Measurements from ENCODE around the gene CLDN15. TPM values are rescaled to one million over a fixed set of nuclear protein-coding genes. Genes with fewer than 3 reads are reported as not detected.
"Not testable (repeated sequence)": the region's sequence is repeated elsewhere in the genome, so short reads cannot be mapped to it uniquely, and the experiment has no call there.

Gene CLDN15, protein sequence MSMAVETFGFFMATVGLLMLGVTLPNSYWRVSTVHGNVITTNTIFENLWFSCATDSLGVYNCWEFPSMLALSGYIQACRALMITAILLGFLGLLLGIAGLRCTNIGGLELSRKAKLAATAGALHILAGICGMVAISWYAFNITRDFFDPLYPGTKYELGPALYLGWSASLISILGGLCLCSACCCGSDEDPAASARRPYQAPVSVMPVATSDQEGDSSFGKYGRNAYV
- total RNA-seq, result 10 to 100 TPM; 12.6 to 15.2 TPM
- polyA plus RNA-seq (2013, experiment 1 of 2), result 16.4 TPM
- polyA plus RNA-seq (2013, experiment 2 of 2), result 20.4 TPM
- total RNA-seq, result 7.5 to 54.2 (median 20.7) reads per million in 172 experiments

- Mint-ChIP-seq H3K27ac (no peak within 1 kb of the TSS), H3K4me3 (no peak within 1 kb of the TSS), H3K4me1 (ENCODE audit: low read depth) (peaks cover 8% of the 10 kb centered on the region), H3K9me3 (no peaks in the 10 kb centered on the region), H3K27me3 (no peaks in the 10 kb centered on the region), H3K36me3 (ENCODE audit: low read depth) (peaks cover 19% of the 10 kb centered on the region)
- POLR2A ChIA-PET, result interaction anchor here (1.2 kb wide), 1 partner anchor 19 kb away, joined by 4 read pairs; the partner anchor contains the start of genes PLOD3 and ZNHIT1
- Histone ChIP-seq H3K4me3 (ENCODE audit: low read length) (no peak within 1 kb of the TSS), H3K27ac (ENCODE audit: low read depth in 1 of 2, low read length in 2 of 2) (no peak within 1 kb of the TSS), H3K27me3 (ENCODE audit: control insufficient read depth in 1 of 2, insufficient read depth in 2 of 2, low read length in 2 of 2) (no peaks in the 10 kb centered on the region), H3K36me3 (ENCODE audit: insufficient read depth, low read length) (peaks cover 48% of the 10 kb centered on the region), H3K4me1 (ENCODE audit: insufficient read depth, low read length) (peaks cover 3% of the 10 kb centered on the region), H3K9me3 (ENCODE audit: control insufficient read depth in 1 of 2, insufficient read depth in 1 of 2, low read length in 2 of 2) (no peaks in the 10 kb centered on the region)
- no peak for ATAC-seq (ENCODE audit: poor library complexity)
- CTCF ChIA-PET, result no interaction called here
- intact Hi-C loops (cut with DNase I, micrococcal nuclease), result no loop called here
- DNase-seq, result no peak
- TF ChIP-seq, protein P1, sequence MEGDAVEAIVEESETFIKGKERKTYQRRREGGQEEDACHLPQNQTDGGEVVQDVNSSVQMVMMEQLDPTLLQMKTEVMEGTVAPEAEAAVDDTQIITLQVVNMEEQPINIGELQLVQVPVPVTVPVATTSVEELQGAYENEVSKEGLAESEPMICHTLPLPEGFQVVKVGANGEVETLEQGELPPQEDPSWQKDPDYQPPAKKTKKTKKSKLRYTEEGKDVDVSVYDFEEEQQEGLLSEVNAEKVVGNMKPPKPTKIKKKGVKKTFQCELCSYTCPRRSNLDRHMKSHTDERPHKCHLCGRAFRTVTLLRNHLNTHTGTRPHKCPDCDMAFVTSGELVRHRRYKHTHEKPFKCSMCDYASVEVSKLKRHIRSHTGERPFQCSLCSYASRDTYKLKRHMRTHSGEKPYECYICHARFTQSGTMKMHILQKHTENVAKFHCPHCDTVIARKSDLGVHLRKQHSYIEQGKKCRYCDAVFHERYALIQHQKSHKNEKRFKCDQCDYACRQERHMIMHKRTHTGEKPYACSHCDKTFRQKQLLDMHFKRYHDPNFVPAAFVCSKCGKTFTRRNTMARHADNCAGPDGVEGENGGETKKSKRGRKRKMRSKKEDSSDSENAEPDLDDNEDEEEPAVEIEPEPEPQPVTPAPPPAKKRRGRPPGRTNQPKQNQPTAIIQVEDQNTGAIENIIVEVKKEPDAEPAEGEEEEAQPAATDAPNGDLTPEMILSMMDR (IDR thresholded peaks at IDR 0.05), result no peak
These were observed at the start of gene CLDN15 for GRCh38 chr7:101237206-101238067. CLDN15 (minus strand) TSS chr7:101237802; CDS start chr7:101237581, 221 bp downstream.

DNA sequence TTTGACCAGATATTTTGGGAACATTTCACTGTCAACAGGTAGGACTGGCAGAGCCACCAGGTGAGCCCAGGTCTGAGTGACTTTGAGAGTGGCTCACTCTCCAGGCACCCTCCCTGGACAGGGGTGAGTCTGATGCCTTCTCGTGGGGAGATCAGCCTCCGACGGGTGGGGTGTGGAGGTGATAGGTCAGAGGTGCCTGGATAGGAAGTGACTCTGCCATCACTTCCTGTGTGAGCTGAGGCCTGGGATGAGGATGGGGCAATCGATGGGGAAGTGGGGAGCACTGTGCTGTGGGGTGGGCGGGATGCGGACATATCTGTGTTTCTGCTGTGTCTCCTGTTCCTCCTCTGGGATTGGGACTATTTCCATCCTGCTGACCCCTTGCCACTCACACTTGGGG, 49.4 kb upstream of the CLDN15 start:
- Mint-ChIP-seq H3K27ac (no peak overlapping the region), H3K4me3 (no peak overlapping the region)
- POLR2A ChIA-PET, result no interaction called here

DNA sequence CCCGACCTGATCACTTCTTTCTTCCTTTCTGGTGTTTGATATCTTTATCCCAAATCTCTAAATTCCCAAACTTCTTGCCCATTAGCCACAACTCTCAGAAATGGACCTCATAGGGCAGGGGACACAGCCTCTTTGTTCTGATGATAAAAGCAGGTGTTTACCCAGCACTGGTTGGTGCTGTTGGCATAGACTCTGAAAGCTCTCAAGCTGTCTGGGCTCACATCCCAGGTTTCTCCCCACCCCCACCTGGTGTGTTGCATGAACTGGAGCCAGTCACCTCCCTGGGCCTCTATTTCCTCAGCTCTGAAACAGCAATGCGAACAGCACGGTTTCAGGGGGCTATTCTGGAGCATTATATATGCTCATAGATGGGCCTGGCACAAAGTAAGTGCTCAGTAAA, 48.3 kb upstream of the CLDN15 start:
- H3K36me3 ChIP-seq (ENCODE audit: insufficient read depth, low read length); ATAC-seq (ENCODE audit: poor library complexity); H3K36me3 Mint-ChIP-seq (ENCODE audit: low read depth); H3K9me3 Mint-ChIP-seq; H3K4me3 ChIP-seq (ENCODE audit: low read length); CTCF ChIA-PET; H3K9me3 ChIP-seq (ENCODE audit: control insufficient read depth in 1 of 2, insufficient read depth in 1 of 2, low read length in 2 of 2); H3K27ac ChIP-seq (ENCODE audit: low read depth in 1 of 2, low read length in 2 of 2); DNase-seq; H3K4me3 Mint-ChIP-seq; H3K4me1 Mint-ChIP-seq (ENCODE audit: low read depth); POLR2A ChIA-PET; H3K27me3 ChIP-seq (ENCODE audit: control insufficient read depth in 1 of 2, insufficient read depth in 2 of 2, low read length in 2 of 2); H3K27ac Mint-ChIP-seq: not testable (repeated sequence)
- H3K27me3 Mint-ChIP-seq, result peaks cover 19% of the 10 kb centered on the region
- peaks cover 13% of the 10 kb centered on the region for H3K4me1 ChIP-seq (ENCODE audit: insufficient read depth, low read length)
- intact Hi-C loops (cut with DNase I, micrococcal nuclease), result loop anchor here in 1 of 2 experiments (5.0 to 10.0 kb wide), 3 partner anchors 159 to 1304 kb away; partner anchors contain the start of gene ACHE

More for the DNA sequence above, 49.4 kb upstream of the CLDN15 start:
- Mint-ChIP-seq H3K4me1 (ENCODE audit: low read depth) (peaks cover 8% of the 10 kb centered on the region), H3K9me3 (no peaks in the 10 kb centered on the region), H3K27me3 (peaks cover 26% of the 10 kb centered on the region), H3K36me3 (ENCODE audit: low read depth) (no peaks in the 10 kb centered on the region)
- Histone ChIP-seq H3K27ac (ENCODE audit: low read depth in 1 of 2, low read length in 2 of 2) (no peak overlapping the region), H3K4me1 (ENCODE audit: insufficient read depth, low read length) (peaks cover 13% of the 10 kb centered on the region), H3K4me3 (ENCODE audit: low read length) (no peak overlapping the region), H3K9me3 (ENCODE audit: control insufficient read depth in 1 of 2, insufficient read depth in 1 of 2, low read length in 2 of 2) (no peaks in the 10 kb centered on the region), H3K36me3 (ENCODE audit: insufficient read depth, low read length) (no peaks in the 10 kb centered on the region), H3K27me3 (ENCODE audit: control insufficient read depth in 1 of 2, insufficient read depth in 2 of 2, low read length in 2 of 2) (peaks cover 4 to 6% of the 10 kb centered on the region in 2 experiments)
- intact Hi-C loops (cut with DNase I, micrococcal nuclease), result loop anchor here in 1 of 2 experiments (5.0 to 10.0 kb wide), 3 partner anchors 158 to 1305 kb away; partner anchors contain the start of gene ACHE
- DNase-seq, result peak in 1 of 14 experiments; percentile 26
- TF ChIP-seq, protein P1 (IDR thresholded peaks at IDR 0.05), result no peak
- CTCF ChIA-PET, result no interaction called here
- no peak for ATAC-seq (ENCODE audit: poor library complexity)

Measured in CD4-positive, alpha-beta T cell (primary cell).